Activated T-helper 1 cell treated with anti-CD3 and anti-CD28 coated beads, Interleukin-12 subunit alpha, Interleukin-12 subunit beta, Interleukin-2, Interleukin-4 antibody, amounts not matched to agents 30 ng/mL and 10 ng/mL and 1 ng/mL, durations not matched to agents 14 hours and 24 hours and 36 hours (primary cell): Measurements from ENCODE around the gene AGPAT3. TPM values are rescaled to one million over a fixed set of nuclear protein-coding genes. Genes with fewer than 3 reads are reported as not detected.
"Not testable (repeated sequence)": the region's sequence is repeated elsewhere in the genome, so short reads cannot be mapped to it uniquely, and the experiment has no call there.

Experiments
- DNase-seq: peaks from one replicate; pipeline ENCODE4 v3.0.0; 2021; ENCODE audit warnings: low spot score
- H3K27ac Mint-ChIP-seq: one replicate; pipeline ENCODE4 v1.8.0; 2021; ENCODE audit warnings: mild to moderate bottlenecking, mixed read lengths
- H3K27me3 Mint-ChIP-seq: one replicate; pipeline ENCODE4 v1.8.0; 2022; ENCODE audit warnings: mild to moderate bottlenecking, moderate library complexity, mixed read lengths; ENCODE audit not compliant: insufficient read depth
- H3K36me3 Mint-ChIP-seq: one replicate; pipeline ENCODE4 v1.8.0; 2021; ENCODE audit warnings: low read depth, mixed read lengths
- H3K4me1 Mint-ChIP-seq: one replicate; pipeline ENCODE4 v1.8.0; 2021; ENCODE audit warnings: low read depth, mixed read lengths
- H3K4me3 Mint-ChIP-seq: one replicate; pipeline ENCODE4 v1.8.0; 2021; ENCODE audit warnings: mild to moderate bottlenecking, moderate library complexity, mixed read lengths
- H3K9me3 Mint-ChIP-seq: one replicate; pipeline ENCODE4 v1.8.0; 2021; ENCODE audit warnings: mixed read lengths
- intact Hi-C: fragments of 100-400 bp; cut with micrococcal nuclease; formaldehyde crosslinking; loops from one replicate; pipeline ENCODE4 v1.15.1; 2024
- total RNA-seq: library from RNA; stranded (reverse); gene quantifications from 2 replicates; pipeline ENCODE4 v1.2.3, GENCODE V29; 2022

Gene AGPAT3
- total RNA-seq, 1 donor from 2014 or later: 127 TPM

DNA sequence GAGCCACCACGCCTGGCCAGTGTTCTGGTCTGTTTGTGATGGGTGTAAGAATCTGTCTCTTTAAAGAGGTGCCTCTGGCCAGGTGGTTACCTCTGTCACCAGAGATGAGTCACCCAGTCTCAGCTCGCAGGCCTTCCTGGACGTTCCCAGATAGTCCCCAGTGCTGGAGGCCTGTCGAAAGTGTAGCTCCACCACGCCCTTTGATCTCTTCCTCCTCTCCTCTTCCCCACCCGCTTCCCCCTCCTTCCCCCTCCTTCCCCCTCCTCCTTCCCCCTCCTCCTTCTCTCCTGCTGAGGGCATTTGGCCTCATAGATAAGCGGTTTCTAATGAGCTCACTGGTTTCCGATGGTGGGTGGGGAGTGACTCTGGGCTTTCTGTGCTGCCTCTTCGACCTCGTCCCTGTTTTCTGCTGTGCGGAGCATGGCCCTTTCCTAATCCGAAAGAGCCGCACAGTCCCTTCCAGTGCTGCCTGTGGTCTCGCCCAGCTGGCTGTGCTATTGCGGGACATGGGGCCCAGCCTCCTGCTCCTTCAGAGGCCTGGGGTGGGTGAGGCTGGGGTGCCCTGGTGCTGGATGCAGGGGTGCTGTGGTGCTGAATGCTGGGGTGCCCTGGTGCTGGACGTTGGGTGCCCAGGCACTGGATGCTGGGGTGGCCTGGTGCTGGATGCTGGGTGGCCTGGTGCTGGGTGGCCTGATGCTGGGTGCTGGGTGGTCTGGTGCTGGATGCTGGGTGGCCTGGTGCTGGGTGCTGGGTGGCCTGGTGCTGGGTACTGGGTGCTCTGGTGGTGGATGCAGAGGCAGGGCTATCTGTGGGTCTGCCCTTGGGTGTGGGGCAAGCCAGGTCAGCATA lies 19.2 kb downstream of the AGPAT3 start:
- H3K27ac Mint-ChIP-seq: peak overlapping the region; percentile 71
- intact Hi-C loops: no loop called here
- H3K27me3 Mint-ChIP-seq: no peaks in the 10 kb centered on the region
- peaks cover 4% of the 10 kb centered on the region for H3K36me3 Mint-ChIP-seq
- peak overlapping the region; percentile 30 for H3K4me3 Mint-ChIP-seq
- H3K4me1 Mint-ChIP-seq: peaks cover 58% of the 10 kb centered on the region
- no peaks in the 10 kb centered on the region for H3K9me3 Mint-ChIP-seq
- DNase-seq: no peak

GRCh38 chr21:43884861-43885417 lies 19.9 kb downstream of the AGPAT3 start:
- Mint-ChIP-seq H3K36me3 (peaks cover 9% of the 10 kb centered on the region), H3K4me1 (peaks cover 58% of the 10 kb centered on the region), H3K27ac (peak overlapping the region; percentile 66), H3K9me3 (no peaks in the 10 kb centered on the region), H3K27me3 (no peaks in the 10 kb centered on the region), H3K4me3 (no peak overlapping the region)
- intact Hi-C loops: no loop called here
- DNase-seq: no peak

DNA sequence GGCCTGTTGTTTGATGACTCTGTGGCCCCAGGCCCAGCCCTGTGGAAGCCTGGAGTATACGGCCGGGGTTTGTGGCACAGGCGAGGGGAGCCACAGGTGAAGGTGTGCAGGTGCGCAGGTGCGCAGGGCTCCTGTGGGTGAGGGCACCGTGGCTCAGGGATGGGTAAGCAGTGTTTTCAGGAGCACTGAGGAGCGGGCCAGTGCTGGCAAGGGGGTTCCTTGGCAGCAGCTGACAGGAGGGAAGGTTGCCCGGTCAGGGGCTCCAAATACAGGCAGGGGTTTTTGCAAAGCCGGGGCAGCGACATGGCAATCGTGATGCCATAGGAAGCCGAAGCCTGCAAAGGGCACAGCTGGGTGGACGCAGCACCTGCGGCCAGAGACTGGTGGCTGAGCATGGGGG lies 20.7 kb downstream of the AGPAT3 start:
- H3K4me1 Mint-ChIP-seq: peaks cover 53% of the 10 kb centered on the region
- no peaks in the 10 kb centered on the region for H3K9me3 Mint-ChIP-seq
- no peaks in the 10 kb centered on the region for H3K27me3 Mint-ChIP-seq
- intact Hi-C loops: no loop called here
- H3K27ac Mint-ChIP-seq: no peak overlapping the region
- H3K4me3 Mint-ChIP-seq: no peak overlapping the region
- no peak for DNase-seq
- peaks cover 14% of the 10 kb centered on the region for H3K36me3 Mint-ChIP-seq

DNA sequence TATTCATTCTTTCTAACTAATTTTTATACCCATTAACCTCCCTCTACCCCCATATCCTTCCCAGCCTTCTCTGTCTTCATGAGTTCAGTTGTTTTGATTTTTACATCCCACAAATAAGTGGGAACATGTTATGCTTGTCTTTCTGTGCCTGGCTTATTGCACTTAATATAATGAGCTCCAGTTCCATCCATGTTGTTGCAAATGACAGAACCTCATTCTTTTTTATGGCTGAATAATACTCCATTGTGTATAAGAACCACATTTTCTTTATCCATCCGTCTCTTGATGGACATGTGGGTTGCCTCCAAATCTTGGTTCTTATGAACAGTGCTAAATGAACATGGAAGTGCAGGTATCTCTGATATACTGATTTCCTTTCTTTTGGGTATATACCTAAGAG lies 21.5 kb downstream of the AGPAT3 start:
- Mint-ChIP-seq H3K9me3 (no peaks in the 10 kb centered on the region), H3K27me3 (no peaks in the 10 kb centered on the region), H3K4me3 (no peak overlapping the region), H3K4me1 (peaks cover 46% of the 10 kb centered on the region), H3K36me3 (peaks cover 18% of the 10 kb centered on the region), H3K27ac (no peak overlapping the region)
- DNase-seq: no peak
- intact Hi-C loops: no loop called here

DNA sequence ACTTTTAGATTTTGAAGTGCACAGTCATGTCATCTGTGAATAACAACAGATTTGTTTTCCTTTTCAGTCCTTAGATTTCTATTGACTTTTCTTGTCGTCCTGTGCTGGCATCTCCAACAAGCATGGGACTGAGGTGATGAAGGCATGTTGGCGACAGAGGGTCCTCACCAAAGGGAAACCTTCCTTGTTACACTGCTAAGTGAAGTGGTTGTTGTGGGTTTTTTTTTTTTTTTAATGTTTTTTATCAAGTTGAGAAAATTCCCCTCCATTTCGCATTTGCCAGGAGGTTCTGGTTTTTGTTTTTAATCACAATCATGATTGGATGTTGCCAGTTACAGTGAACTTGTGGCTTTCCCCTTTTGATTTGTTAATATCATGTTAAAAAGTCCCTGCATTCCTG lies 24.0 kb downstream of the AGPAT3 start:
- peaks cover 27% of the 10 kb centered on the region for H3K36me3 Mint-ChIP-seq
- intact Hi-C loops: no loop called here
- H3K9me3 Mint-ChIP-seq: no peaks in the 10 kb centered on the region
- no peak overlapping the region for H3K27ac Mint-ChIP-seq
- no peaks in the 10 kb centered on the region for H3K27me3 Mint-ChIP-seq
- no peak overlapping the region for H3K4me3 Mint-ChIP-seq
- no peak for DNase-seq
- H3K4me1 Mint-ChIP-seq: peaks cover 53% of the 10 kb centered on the region

DNA sequence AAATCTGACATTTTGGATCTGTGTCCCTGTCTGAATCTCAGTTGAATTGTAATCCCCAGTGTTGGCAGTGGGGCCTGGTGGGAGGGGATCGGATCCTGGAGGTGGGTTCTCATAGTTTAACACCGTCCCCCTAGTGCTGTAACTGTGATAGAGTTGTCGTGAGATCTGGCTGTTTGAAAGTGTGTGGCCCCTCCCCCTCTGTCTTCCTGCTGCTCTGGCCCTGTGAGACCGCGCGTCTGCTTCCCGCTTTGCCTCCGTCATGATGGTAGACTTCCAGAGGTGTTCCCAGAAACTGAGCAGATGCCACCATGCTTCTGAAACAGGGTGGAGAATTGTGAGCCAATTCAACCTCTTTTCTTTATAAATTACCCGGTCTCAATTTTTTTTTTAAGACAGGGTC lies 25.0 kb downstream of the AGPAT3 start:
- Mint-ChIP-seq H3K4me3 (no peak overlapping the region), H3K27me3 (no peaks in the 10 kb centered on the region), H3K27ac (peak overlapping the region; percentile 52), H3K36me3 (peaks cover 30% of the 10 kb centered on the region), H3K9me3 (no peaks in the 10 kb centered on the region), H3K4me1 (peaks cover 52% of the 10 kb centered on the region)
- intact Hi-C loops: no loop called here
- no peak for DNase-seq

DNA sequence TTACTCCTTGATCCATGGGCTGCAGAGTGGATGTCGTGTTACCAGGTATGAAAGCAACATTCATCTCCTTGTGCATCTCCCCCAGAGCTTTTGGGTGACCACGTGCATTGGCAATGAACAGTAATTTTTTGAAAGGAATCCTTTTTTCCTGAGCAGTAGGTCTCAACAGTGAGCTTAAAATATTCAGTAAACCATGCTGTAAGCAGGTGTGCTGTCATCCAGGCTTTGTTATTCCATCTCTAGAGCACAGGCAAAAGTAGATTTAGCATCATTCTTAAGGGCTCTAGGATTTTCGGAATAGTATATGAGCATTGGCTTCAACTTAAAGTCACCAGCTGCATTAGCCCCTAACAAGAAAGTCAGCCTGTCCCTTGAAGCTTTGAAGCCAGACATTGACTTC lies 27.3 kb downstream of the AGPAT3 start:
- H3K4me3 Mint-ChIP-seq: no peak overlapping the region
- DNase-seq: no peak
- H3K27ac Mint-ChIP-seq: peak overlapping the region; percentile 37
- H3K36me3 Mint-ChIP-seq: peaks cover 28% of the 10 kb centered on the region
- peaks cover 43% of the 10 kb centered on the region for H3K4me1 Mint-ChIP-seq
- H3K9me3 Mint-ChIP-seq: no peaks in the 10 kb centered on the region
- intact Hi-C loops: loop anchor here (2.0 kb wide), 4 partner anchors 24 to 50 kb away; no protein-coding TSS in a partner anchor
- H3K27me3 Mint-ChIP-seq: no peaks in the 10 kb centered on the region

GRCh38 chr21:43892984-43893535 lies 28.0 kb downstream of the AGPAT3 start:
- H3K4me1 Mint-ChIP-seq: peaks cover 43% of the 10 kb centered on the region

GRCh38 chr21:43893536-43894205 lies 28.6 kb downstream of the AGPAT3 start:
- Mint-ChIP-seq H3K36me3 (peaks cover 32% of the 10 kb centered on the region), H3K4me1 (peaks cover 37% of the 10 kb centered on the region), H3K4me3 (peak overlapping the region; percentile 24), H3K27ac (peak overlapping the region; percentile 64), H3K9me3 (no peaks in the 10 kb centered on the region), H3K27me3 (no peaks in the 10 kb centered on the region)
- peak; percentile 12 for DNase-seq
- intact Hi-C loops: loop anchor here (1.0 to 2.0 kb wide), 6 partner anchors 20 to 51 kb away; no protein-coding TSS in a partner anchor

More at GRCh38 chr21:43892984-43893535, 28.0 kb downstream of the AGPAT3 start:
- H3K27me3 Mint-ChIP-seq: no peaks in the 10 kb centered on the region
- peak overlapping the region; percentile 24 for H3K4me3 Mint-ChIP-seq
- no peaks in the 10 kb centered on the region for H3K9me3 Mint-ChIP-seq
- H3K36me3 Mint-ChIP-seq: peaks cover 29% of the 10 kb centered on the region
- H3K27ac Mint-ChIP-seq: peak overlapping the region; percentile 64
- DNase-seq: no peak
- intact Hi-C loops: loop anchor here (1.0 to 2.0 kb wide), 6 partner anchors 20 to 50 kb away; no protein-coding TSS in a partner anchor

DNA sequence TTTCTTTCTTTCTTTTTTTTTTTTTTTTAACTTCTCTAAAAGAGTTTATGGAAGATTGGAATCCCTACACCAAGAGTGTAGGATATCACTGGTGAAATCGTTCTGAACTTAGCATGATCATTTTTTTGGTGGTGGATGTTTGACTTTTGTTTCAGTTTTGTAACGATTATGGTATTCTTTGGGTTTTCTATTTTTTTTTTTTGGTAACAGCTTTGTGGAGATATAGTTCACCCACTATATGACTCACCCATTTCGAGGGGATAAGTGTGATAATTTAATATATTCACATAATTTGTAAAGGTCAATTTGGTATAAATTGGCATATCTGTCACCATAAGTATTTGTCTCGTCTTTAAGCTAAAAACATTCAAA lies 29.2 kb downstream of the AGPAT3 start:
- intact Hi-C loops: no loop called here
- H3K4me1 Mint-ChIP-seq: peaks cover 37% of the 10 kb centered on the region
- no peaks in the 10 kb centered on the region for H3K9me3 Mint-ChIP-seq

DNA sequence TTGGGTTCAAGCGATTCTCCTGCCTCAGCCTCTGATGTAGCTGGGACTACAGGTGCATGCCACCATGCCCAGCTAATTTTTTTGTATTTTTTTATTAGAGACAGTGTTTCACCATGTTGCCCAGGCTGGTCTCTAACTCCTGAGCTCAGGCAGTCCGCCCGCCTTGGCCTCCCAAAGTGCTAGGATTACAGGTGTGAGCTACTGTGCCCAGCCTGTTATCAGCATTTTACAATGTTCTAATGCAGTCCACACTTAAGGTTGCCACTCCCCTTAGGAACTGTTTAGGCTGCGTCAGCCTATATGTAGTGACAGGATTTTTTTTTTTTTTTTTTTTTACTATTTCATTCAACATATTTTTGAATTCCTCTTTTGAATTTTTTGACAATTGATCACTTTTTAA lies 30.2 kb downstream of the AGPAT3 start:
- Mint-ChIP-seq H3K9me3 (no peaks in the 10 kb centered on the region), H3K4me3 (no peak overlapping the region), H3K4me1 (peaks cover 29% of the 10 kb centered on the region), H3K36me3 (peaks cover 32% of the 10 kb centered on the region), H3K27ac (no peak overlapping the region), H3K27me3 (no peaks in the 10 kb centered on the region)
- intact Hi-C loops: no loop called here
- no peak for DNase-seq

More for the DNA sequence above, 29.2 kb downstream of the AGPAT3 start:
- Mint-ChIP-seq H3K27ac (peak overlapping the region; percentile 64), H3K27me3 (no peaks in the 10 kb centered on the region), H3K36me3 (peaks cover 35% of the 10 kb centered on the region), H3K4me3 (peak overlapping the region; percentile 24)
- no peak for DNase-seq

DNA sequence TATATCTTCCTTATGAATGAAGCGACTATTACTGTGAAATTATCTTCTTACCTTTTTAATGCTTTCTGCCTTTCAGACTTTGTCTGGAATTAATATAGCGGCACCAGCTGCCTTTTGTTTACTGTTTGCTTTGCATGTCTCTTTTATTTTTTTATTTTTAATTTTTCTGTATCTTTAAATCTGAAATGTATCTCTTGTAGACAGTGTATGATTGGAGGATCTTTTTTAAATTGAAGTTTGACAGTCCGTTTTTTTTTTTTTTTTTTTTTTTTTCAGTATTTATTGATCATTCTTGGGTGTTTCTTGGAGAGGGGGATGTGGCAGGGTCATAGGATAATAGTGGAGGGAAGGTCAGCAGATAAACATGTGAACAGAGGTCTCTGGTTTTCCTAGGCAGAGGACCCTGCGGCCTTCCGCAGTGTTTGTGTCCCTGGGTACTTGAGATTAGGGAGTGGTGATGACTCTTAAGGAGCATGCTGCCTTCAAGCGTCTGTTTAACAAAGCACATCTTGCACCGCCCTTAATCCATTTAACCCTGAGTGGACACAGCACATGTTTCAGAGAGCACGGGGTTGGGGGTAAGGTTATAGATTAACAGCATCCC lies 31.8 kb downstream of the AGPAT3 start:
- H3K27me3 Mint-ChIP-seq, H3K9me3 Mint-ChIP-seq, H3K4me3 Mint-ChIP-seq, intact Hi-C loops, H3K27ac Mint-ChIP-seq, DNase-seq: not testable (repeated sequence)
- H3K4me1 Mint-ChIP-seq: peaks cover 31% of the 10 kb centered on the region
- peaks cover 32% of the 10 kb centered on the region for H3K36me3 Mint-ChIP-seq
